ENCODE measurements around the gene PML.

DNA sequence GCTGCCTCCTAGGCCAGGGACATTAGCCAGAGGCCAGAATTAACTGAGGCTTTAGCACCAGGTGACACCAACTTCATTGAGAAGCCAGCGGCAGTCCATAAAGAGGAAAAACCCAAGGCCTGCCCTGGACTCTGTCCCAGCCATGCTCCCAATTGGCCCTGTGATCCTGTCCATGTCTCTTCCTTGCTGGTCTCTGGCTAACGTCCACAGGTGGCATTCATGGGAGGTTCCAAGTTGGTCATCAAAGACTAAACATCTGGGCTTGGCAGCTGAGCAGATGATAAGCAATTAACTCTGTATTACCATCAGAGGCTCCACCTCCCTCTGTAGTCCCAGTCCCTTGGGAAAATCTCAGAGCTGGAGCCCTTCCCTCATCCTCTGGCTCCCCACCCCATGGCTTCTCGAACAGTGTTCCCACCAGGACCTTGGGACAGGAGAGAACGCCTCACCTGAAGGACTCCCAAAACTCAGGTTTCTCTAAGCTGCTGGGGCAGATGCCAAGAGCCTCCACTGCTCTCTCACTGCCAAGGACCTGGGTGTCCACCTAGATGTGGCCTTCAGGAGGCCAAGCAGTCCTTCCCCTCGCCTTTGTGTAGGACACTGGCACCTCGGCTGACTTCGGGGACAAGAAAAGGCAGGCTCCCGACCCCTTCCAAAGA, 47.4 kb downstream of the PML start:
- TF ChIP-seq, protein P1, sequence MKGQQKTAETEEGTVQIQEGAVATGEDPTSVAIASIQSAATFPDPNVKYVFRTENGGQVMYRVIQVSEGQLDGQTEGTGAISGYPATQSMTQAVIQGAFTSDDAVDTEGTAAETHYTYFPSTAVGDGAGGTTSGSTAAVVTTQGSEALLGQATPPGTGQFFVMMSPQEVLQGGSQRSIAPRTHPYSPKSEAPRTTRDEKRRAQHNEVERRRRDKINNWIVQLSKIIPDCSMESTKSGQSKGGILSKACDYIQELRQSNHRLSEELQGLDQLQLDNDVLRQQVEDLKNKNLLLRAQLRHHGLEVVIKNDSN (IDR thresholded peaks at IDR 0.05; ENCODE audit: borderline replicate concordance, low read depth): no peak
- TF ChIP-seq, protein P2, sequence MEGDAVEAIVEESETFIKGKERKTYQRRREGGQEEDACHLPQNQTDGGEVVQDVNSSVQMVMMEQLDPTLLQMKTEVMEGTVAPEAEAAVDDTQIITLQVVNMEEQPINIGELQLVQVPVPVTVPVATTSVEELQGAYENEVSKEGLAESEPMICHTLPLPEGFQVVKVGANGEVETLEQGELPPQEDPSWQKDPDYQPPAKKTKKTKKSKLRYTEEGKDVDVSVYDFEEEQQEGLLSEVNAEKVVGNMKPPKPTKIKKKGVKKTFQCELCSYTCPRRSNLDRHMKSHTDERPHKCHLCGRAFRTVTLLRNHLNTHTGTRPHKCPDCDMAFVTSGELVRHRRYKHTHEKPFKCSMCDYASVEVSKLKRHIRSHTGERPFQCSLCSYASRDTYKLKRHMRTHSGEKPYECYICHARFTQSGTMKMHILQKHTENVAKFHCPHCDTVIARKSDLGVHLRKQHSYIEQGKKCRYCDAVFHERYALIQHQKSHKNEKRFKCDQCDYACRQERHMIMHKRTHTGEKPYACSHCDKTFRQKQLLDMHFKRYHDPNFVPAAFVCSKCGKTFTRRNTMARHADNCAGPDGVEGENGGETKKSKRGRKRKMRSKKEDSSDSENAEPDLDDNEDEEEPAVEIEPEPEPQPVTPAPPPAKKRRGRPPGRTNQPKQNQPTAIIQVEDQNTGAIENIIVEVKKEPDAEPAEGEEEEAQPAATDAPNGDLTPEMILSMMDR (IDR thresholded peaks at IDR 0.05): no peak
- TF ChIP-seq RFX5 (IDR thresholded peaks at IDR 0.05; ENCODE audit: low read length) (no peak), RCOR1 (IDR thresholded peaks at IDR 0.05; ENCODE audit: low read length) (no peak), YY1 (IDR thresholded peaks at IDR 0.05; ENCODE audit: low read depth) (no peak), CHD2 (IDR thresholded peaks at IDR 0.05; ENCODE audit: low read length, partially characterized antibody) (no peak), NRF1 (IDR thresholded peaks at IDR 0.05; ENCODE audit: low read depth, low read length) (no peak), MEF2A (IDR thresholded peaks at IDR 0.05; ENCODE audit: borderline replicate concordance, low read depth) (no peak), RAD21 (IDR thresholded peaks at IDR 0.05; ENCODE audit: low read length) (no peak), SMC3 (IDR thresholded peaks at IDR 0.05; ENCODE audit: low read depth, low read length) (no peak), SIN3A (IDR thresholded peaks at IDR 0.05; ENCODE audit: borderline replicate concordance, low read depth, low read length) (no peak)
- TF ChIP-seq, protein P3, sequence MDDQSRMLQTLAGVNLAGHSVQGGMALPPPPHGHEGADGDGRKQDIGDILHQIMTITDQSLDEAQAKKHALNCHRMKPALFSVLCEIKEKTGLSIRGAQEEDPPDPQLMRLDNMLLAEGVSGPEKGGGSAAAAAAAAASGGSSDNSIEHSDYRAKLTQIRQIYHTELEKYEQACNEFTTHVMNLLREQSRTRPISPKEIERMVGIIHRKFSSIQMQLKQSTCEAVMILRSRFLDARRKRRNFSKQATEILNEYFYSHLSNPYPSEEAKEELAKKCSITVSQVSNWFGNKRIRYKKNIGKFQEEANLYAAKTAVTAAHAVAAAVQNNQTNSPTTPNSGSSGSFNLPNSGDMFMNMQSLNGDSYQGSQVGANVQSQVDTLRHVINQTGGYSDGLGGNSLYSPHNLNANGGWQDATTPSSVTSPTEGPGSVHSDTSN (IDR thresholded peaks at IDR 0.05): no peak
- TF ChIP-seq, protein P4, sequence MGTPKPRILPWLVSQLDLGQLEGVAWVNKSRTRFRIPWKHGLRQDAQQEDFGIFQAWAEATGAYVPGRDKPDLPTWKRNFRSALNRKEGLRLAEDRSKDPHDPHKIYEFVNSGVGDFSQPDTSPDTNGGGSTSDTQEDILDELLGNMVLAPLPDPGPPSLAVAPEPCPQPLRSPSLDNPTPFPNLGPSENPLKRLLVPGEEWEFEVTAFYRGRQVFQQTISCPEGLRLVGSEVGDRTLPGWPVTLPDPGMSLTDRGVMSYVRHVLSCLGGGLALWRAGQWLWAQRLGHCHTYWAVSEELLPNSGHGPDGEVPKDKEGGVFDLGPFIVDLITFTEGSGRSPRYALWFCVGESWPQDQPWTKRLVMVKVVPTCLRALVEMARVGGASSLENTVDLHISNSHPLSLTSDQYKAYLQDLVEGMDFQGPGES (IDR thresholded peaks at IDR 0.05; ENCODE audit: low read depth, low read length): no peak
